IgD-negative memory B cell (primary cell): Measurements from ENCODE around the gene SEMA3D. TPM values are rescaled to one million over a fixed set of nuclear protein-coding genes. Genes with fewer than 3 reads are reported as not detected.

ENCODE experiments used
- H3K27ac Mint-ChIP-seq, 3 donors: one replicate each; pipeline ENCODE4 v1.8.0; 2020 to 2022; ENCODE audit warnings: mild to moderate bottlenecking in 3 of 3, mixed read lengths in 3 of 3, moderate library complexity in 1 of 3
- H3K27me3 Mint-ChIP-seq: one replicate; pipeline ENCODE4 v1.8.0; 2021; ENCODE audit warnings: mixed read lengths
- H3K36me3 Mint-ChIP-seq: one replicate; pipeline ENCODE4 v1.8.0; 2020; ENCODE audit warnings: mild to moderate bottlenecking, mixed read lengths
- H3K4me1 Mint-ChIP-seq, 3 donors: one replicate each; pipeline ENCODE4 v1.8.0; 2020 to 2022; ENCODE audit warnings: mixed read lengths in 3 of 3, mild to moderate bottlenecking in 1 of 3
- H3K4me3 Mint-ChIP-seq, 4 donors: one replicate each; pipeline ENCODE4 v1.8.0; 2020 to 2022; ENCODE audit warnings: mild to moderate bottlenecking in 4 of 4, mixed read lengths in 4 of 4, moderate library complexity in 3 of 4
- H3K9me3 Mint-ChIP-seq, 3 donors: one replicate each; pipeline ENCODE4 v1.8.0; 2020 to 2021; ENCODE audit warnings: mixed read lengths in 3 of 3, mild to moderate bottlenecking in 1 of 3
- polyA plus RNA-seq: library from polyadenylated mRNA; unstranded; fragments of 300-500 nt; fragmentation: Illumina TruSeq; gene quantifications from one replicate; pipeline ENCODE4 v1.2.3, GENCODE V29; 2021

Gene SEMA3D
- polyA plus RNA-seq, 1 donor from 2014 or later, result not detected

- H3K27me3 Mint-ChIP-seq, result no peaks in the 10 kb centered on the region
- no peaks in the 10 kb centered on the region for H3K4me1 Mint-ChIP-seq
- no peaks in the 10 kb centered on the region for H3K9me3 Mint-ChIP-seq
- H3K36me3 Mint-ChIP-seq, result peaks cover 1% of the 10 kb centered on the region
- no peak overlapping the region for H3K27ac Mint-ChIP-seq
- no peak overlapping the region for H3K4me3 Mint-ChIP-seq
These were observed 95.3 kb downstream of the SEMA3D start for GRCh38 chr7:85091565-85091928.

GRCh38 chr7:85090919-85091564, 95.8 kb downstream of the SEMA3D start:
- no peaks in the 10 kb centered on the region for H3K27me3 Mint-ChIP-seq
- H3K9me3 Mint-ChIP-seq, result no peaks in the 10 kb centered on the region
- no peak overlapping the region for H3K4me3 Mint-ChIP-seq
- H3K4me1 Mint-ChIP-seq, result no peaks in the 10 kb centered on the region
- H3K27ac Mint-ChIP-seq, result peak overlapping the region in 1 of 3 donors; percentile 35
- H3K36me3 Mint-ChIP-seq, result peaks cover 1% of the 10 kb centered on the region

GRCh38 chr7:85090143-85090542, 96.7 kb downstream of the SEMA3D start:
- Mint-ChIP-seq H3K4me3 (no peak overlapping the region), H3K9me3 (no peaks in the 10 kb centered on the region), H3K36me3 (peaks cover 1% of the 10 kb centered on the region), H3K27ac (no peak overlapping the region), H3K27me3 (no peaks in the 10 kb centered on the region), H3K4me1 (no peaks in the 10 kb centered on the region)

- H3K36me3 Mint-ChIP-seq, result no peaks in the 10 kb centered on the region
- no peak overlapping the region for H3K4me3 Mint-ChIP-seq
- no peaks in the 10 kb centered on the region for H3K9me3 Mint-ChIP-seq
- no peaks in the 10 kb centered on the region for H3K27me3 Mint-ChIP-seq
- H3K4me1 Mint-ChIP-seq, result no peaks in the 10 kb centered on the region
- H3K27ac Mint-ChIP-seq, result no peak overlapping the region
These were observed 105.0 kb downstream of the SEMA3D start for GRCh38 chr7:85081846-85082245.

- H3K36me3 Mint-ChIP-seq, result no peaks in the 10 kb centered on the region
- no peaks in the 10 kb centered on the region for H3K4me1 Mint-ChIP-seq
- H3K27me3 Mint-ChIP-seq, result no peaks in the 10 kb centered on the region
These were observed 105.5 kb downstream of the SEMA3D start for GRCh38 chr7:85081392-85081791.

GRCh38 chr7:85079434-85079833, 107.4 kb downstream of the SEMA3D start:
- Mint-ChIP-seq H3K9me3 (no peaks in the 10 kb centered on the region), H3K4me3 (no peak overlapping the region), H3K36me3 (no peaks in the 10 kb centered on the region), H3K27me3 (no peaks in the 10 kb centered on the region), H3K27ac (no peak overlapping the region), H3K4me1 (no peaks in the 10 kb centered on the region)

More at GRCh38 chr7:85081392-85081791, 105.5 kb downstream of the SEMA3D start:
- no peak overlapping the region for H3K27ac Mint-ChIP-seq
- no peaks in the 10 kb centered on the region for H3K9me3 Mint-ChIP-seq
- H3K4me3 Mint-ChIP-seq, result no peak overlapping the region

- Mint-ChIP-seq H3K27me3 (no peaks in the 10 kb centered on the region), H3K27ac (no peak overlapping the region), H3K9me3 (no peaks in the 10 kb centered on the region), H3K4me3 (no peak overlapping the region), H3K36me3 (no peaks in the 10 kb centered on the region), H3K4me1 (no peaks in the 10 kb centered on the region)
These were observed 108.7 kb downstream of the SEMA3D start for GRCh38 chr7:85078181-85078580.

- no peak overlapping the region for H3K4me3 Mint-ChIP-seq
These were observed 111.0 kb downstream of the SEMA3D start for GRCh38 chr7:85075864-85076263.

GRCh38 chr7:85074992-85075391, 111.9 kb downstream of the SEMA3D start:
- no peaks in the 10 kb centered on the region for H3K9me3 Mint-ChIP-seq
- no peaks in the 10 kb centered on the region for H3K4me1 Mint-ChIP-seq
- no peak overlapping the region for H3K27ac Mint-ChIP-seq
- no peaks in the 10 kb centered on the region for H3K27me3 Mint-ChIP-seq
- no peak overlapping the region for H3K4me3 Mint-ChIP-seq
- no peaks in the 10 kb centered on the region for H3K36me3 Mint-ChIP-seq

More at GRCh38 chr7:85075864-85076263, 111.0 kb downstream of the SEMA3D start:
- Mint-ChIP-seq H3K9me3 (no peaks in the 10 kb centered on the region), H3K4me1 (no peaks in the 10 kb centered on the region), H3K27me3 (no peaks in the 10 kb centered on the region), H3K27ac (no peak overlapping the region), H3K36me3 (no peaks in the 10 kb centered on the region)

GRCh38 chr7:85074016-85074415, 112.8 kb downstream of the SEMA3D start:
- no peaks in the 10 kb centered on the region for H3K27me3 Mint-ChIP-seq

GRCh38 chr7:85070967-85071628, 115.8 kb downstream of the SEMA3D start:
- Mint-ChIP-seq H3K9me3 (no peaks in the 10 kb centered on the region), H3K36me3 (no peaks in the 10 kb centered on the region), H3K27me3 (no peaks in the 10 kb centered on the region), H3K4me1 (no peaks in the 10 kb centered on the region), H3K4me3 (no peak overlapping the region), H3K27ac (no peak overlapping the region)

More at GRCh38 chr7:85074016-85074415, 112.8 kb downstream of the SEMA3D start:
- Mint-ChIP-seq H3K4me3 (no peak overlapping the region), H3K9me3 (no peaks in the 10 kb centered on the region), H3K4me1 (no peaks in the 10 kb centered on the region), H3K36me3 (no peaks in the 10 kb centered on the region), H3K27ac (no peak overlapping the region)

- Mint-ChIP-seq H3K36me3 (no peaks in the 10 kb centered on the region), H3K27me3 (no peaks in the 10 kb centered on the region), H3K4me3 (no peak overlapping the region), H3K27ac (no peak overlapping the region), H3K4me1 (no peaks in the 10 kb centered on the region), H3K9me3 (no peaks in the 10 kb centered on the region)
These were observed 118.1 kb downstream of the SEMA3D start for GRCh38 chr7:85068799-85069198.

GRCh38 chr7:85067371-85067770, 119.5 kb downstream of the SEMA3D start:
- H3K36me3 Mint-ChIP-seq, result no peaks in the 10 kb centered on the region
- no peaks in the 10 kb centered on the region for H3K27me3 Mint-ChIP-seq
- no peak overlapping the region for H3K4me3 Mint-ChIP-seq
- no peaks in the 10 kb centered on the region for H3K9me3 Mint-ChIP-seq
- no peak overlapping the region for H3K27ac Mint-ChIP-seq
- no peaks in the 10 kb centered on the region for H3K4me1 Mint-ChIP-seq

- no peaks in the 10 kb centered on the region for H3K27me3 Mint-ChIP-seq
- no peak overlapping the region for H3K4me3 Mint-ChIP-seq
- H3K36me3 Mint-ChIP-seq, result no peaks in the 10 kb centered on the region
- no peak overlapping the region for H3K27ac Mint-ChIP-seq
- H3K4me1 Mint-ChIP-seq, result no peaks in the 10 kb centered on the region
- no peaks in the 10 kb centered on the region for H3K9me3 Mint-ChIP-seq
These were observed 120.9 kb downstream of the SEMA3D start for GRCh38 chr7:85065888-85066485.

- no peaks in the 10 kb centered on the region for H3K36me3 Mint-ChIP-seq
- no peaks in the 10 kb centered on the region for H3K27me3 Mint-ChIP-seq
- no peaks in the 10 kb centered on the region for H3K9me3 Mint-ChIP-seq
These were observed 121.5 kb downstream of the SEMA3D start for GRCh38 chr7:85065306-85065705.

GRCh38 chr7:85062651-85063050, 124.2 kb downstream of the SEMA3D start:
- Mint-ChIP-seq H3K4me3 (no peak overlapping the region), H3K9me3 (no peaks in the 10 kb centered on the region), H3K4me1 (no peaks in the 10 kb centered on the region), H3K36me3 (no peaks in the 10 kb centered on the region), H3K27me3 (no peaks in the 10 kb centered on the region), H3K27ac (no peak overlapping the region)

More at GRCh38 chr7:85065306-85065705, 121.5 kb downstream of the SEMA3D start:
- no peaks in the 10 kb centered on the region for H3K4me1 Mint-ChIP-seq
- H3K27ac Mint-ChIP-seq, result no peak overlapping the region
- H3K4me3 Mint-ChIP-seq, result no peak overlapping the region
